Activated CD4-positive, alpha-beta T cell treated with anti-CD3 and anti-CD28 coated beads for 36 hours (primary cell): ENCODE results near the gene OSER1. TPM values are rescaled to one million over a fixed set of nuclear protein-coding genes. Genes with fewer than 3 reads are reported as not detected.

Experiments used
- ATAC-seq: fragments of 200-7000 bp; cut with Tn5 transposase; one replicate; pipeline ENCODE4 v1.10.0; 2021; ENCODE audit warnings: mild to moderate bottlenecking, moderate library complexity
- CTCF ChIA-PET: fragments of 350-600 bp; sonication (Branson Sonifier 250); formaldehyde crosslinking; loops from one replicate; lab custom pipeline; 2021; ENCODE audit warnings: antibody characterized with exemption; lab: Charles Lee
- POLR2A ChIA-PET: fragments of 350-600 bp; sonication (Branson Sonifier 250); formaldehyde crosslinking; loops from one replicate; lab custom pipeline; 2021; ENCODE audit warnings: antibody characterized with exemption, inconsistent platforms; lab: Charles Lee
- DNase-seq: peaks from one replicate; pipeline ENCODE4 v3.0.0-alpha.2; 2020
- H3K27ac Mint-ChIP-seq: one replicate; pipeline ENCODE4 v1.8.0; 2021; ENCODE audit warnings: mixed read lengths
- H3K27me3 Mint-ChIP-seq: one replicate; pipeline ENCODE4 v1.8.0; 2021; ENCODE audit warnings: mixed read lengths
- H3K36me3 Mint-ChIP-seq: one replicate; pipeline ENCODE4 v1.8.0; 2021; ENCODE audit warnings: low read depth, mixed read lengths
- H3K4me1 Mint-ChIP-seq: one replicate; pipeline ENCODE4 v1.8.0; 2021; ENCODE audit warnings: mixed read lengths
- H3K4me3 Mint-ChIP-seq: one replicate; pipeline ENCODE4 v1.8.0; 2021; ENCODE audit warnings: mild to moderate bottlenecking, moderate library complexity, mixed read lengths
- H3K9me3 Mint-ChIP-seq: one replicate; pipeline ENCODE4 v1.8.0; 2021; ENCODE audit warnings: low read depth, mixed read lengths
- intact Hi-C, 2 experiments: fragments of 100-400 bp; cut with DNase I in 1 of 2; cut with micrococcal nuclease in 1 of 2; formaldehyde crosslinking; loops; one replicate each; pipeline versions ENCODE4 v1.14.2 to v1.15.1; 2022 to 2024; cut with DNase I, micrococcal nuclease
- total RNA-seq, 2 experiments: library from RNA; stranded (reverse); gene quantifications; one replicate each; pipeline ENCODE4 v1.2.3, GENCODE V29; 2021

Gene OSER1
- total RNA-seq, result 10 to 100 TPM; 19.9 to 22.5 TPM

- ATAC-seq (peak; percentile 82), DNase-seq (peak; percentile 98)
- H3K27ac Mint-ChIP-seq, result peak within 1 kb of the TSS; percentile 92
- H3K36me3 Mint-ChIP-seq, result peaks cover 17% of the 10 kb centered on the region
- ChIA-PET POLR2A (interaction anchor here (1.0 kb wide), 1 partner anchor 543 kb away, joined by 3 read pairs; no protein-coding TSS in a partner anchor), CTCF (interaction anchor here (0.7 to 1.0 kb wide), 4 partner anchors 8 to 441 kb away, joined by 3 to 4 read pairs (median 3); partner anchors contain the start of genes ADA and FITM2)
- peak within 1 kb of the TSS; percentile 94 for H3K4me3 Mint-ChIP-seq
- H3K27me3 Mint-ChIP-seq, result no peaks in the 10 kb centered on the region
- H3K4me1 Mint-ChIP-seq, result peaks cover 48% of the 10 kb centered on the region
- intact Hi-C loops, result loop anchor here (1.0 to 10.0 kb wide), 15 partner anchors 101 to 1762 kb away; partner anchors contain the start of genes IFT52 (in 2 of the 2), YWHAB (in 2 of the 2), ADA (in 1 of the 2) and FITM2 (in 1 of the 2)
- H3K9me3 Mint-ChIP-seq, result no peaks in the 10 kb centered on the region
Measured at GRCh38 chr20:44210406-44211176, at the start of gene OSER1. Gene OSER1, minus strand, starts transcription at chr20:44210771. Its CDS starts 3,814 bp downstream, at chr20:44206957.

GRCh38 chr20:44258226-44258890 is 47.8 kb upstream of the OSER1 start:
- no peak for ATAC-seq
- Mint-ChIP-seq H3K4me1 (no peaks in the 10 kb centered on the region), H3K36me3 (no peaks in the 10 kb centered on the region), H3K4me3 (no peak overlapping the region), H3K27me3 (no peaks in the 10 kb centered on the region), H3K9me3 (no peaks in the 10 kb centered on the region), H3K27ac (no peak overlapping the region)
- intact Hi-C loops, result no loop called here
- DNase-seq, result no peak
- CTCF ChIA-PET, result interaction anchor here (0.8 kb wide), 1 partner anchor 74 kb away, joined by 3 read pairs; no protein-coding TSS in a partner anchor
- POLR2A ChIA-PET, result no interaction called here

- Mint-ChIP-seq H3K27me3 (peaks cover 4% of the 10 kb centered on the region), H3K4me1 (no peaks in the 10 kb centered on the region), H3K36me3 (no peaks in the 10 kb centered on the region), H3K27ac (no peak overlapping the region), H3K4me3 (no peak overlapping the region), H3K9me3 (no peaks in the 10 kb centered on the region)
- CTCF ChIA-PET, result interaction anchor here (1.2 kb wide), 1 partner anchor 55 kb away, joined by 3 read pairs; no protein-coding TSS in a partner anchor
- POLR2A ChIA-PET, result no interaction called here
- ATAC-seq (no peak), DNase-seq (no peak)
- intact Hi-C loops, result no loop called here
Measured at GRCh38 chr20:44256961-44257360, 46.4 kb upstream of the OSER1 start.

DNA sequence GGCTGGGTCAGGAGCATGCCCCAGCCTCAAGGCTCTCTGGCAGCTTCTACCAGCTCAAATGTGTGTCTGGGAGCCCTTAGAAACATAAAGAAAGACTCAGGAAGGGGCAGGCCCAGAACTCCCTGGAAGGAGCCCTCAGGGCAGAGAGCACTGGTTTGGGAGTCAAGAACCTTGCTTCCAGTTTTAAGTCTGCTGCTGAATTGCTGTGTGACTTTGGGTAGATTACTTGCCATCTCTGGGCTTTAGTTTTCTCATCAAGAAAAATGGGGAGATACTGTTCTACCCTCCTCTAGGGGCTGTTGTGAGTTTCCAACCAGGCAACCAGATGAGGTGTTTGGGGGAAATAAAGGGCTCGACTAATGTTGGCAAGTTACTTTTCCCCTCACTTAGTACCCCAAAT is 45.4 kb upstream of the OSER1 start:
- POLR2A ChIA-PET, result no interaction called here
- Mint-ChIP-seq H3K4me3 (no peak overlapping the region), H3K27me3 (peaks cover 4% of the 10 kb centered on the region), H3K9me3 (no peaks in the 10 kb centered on the region), H3K27ac (no peak overlapping the region), H3K4me1 (no peaks in the 10 kb centered on the region), H3K36me3 (no peaks in the 10 kb centered on the region)
- DNase-seq, result no peak
- CTCF ChIA-PET, result no interaction called here
- no peak for ATAC-seq
- intact Hi-C loops, result no loop called here

- ChIA-PET POLR2A (no interaction called here), CTCF (interaction anchor here (0.6 kb wide), 1 partner anchor 38 kb away, joined by 3 read pairs; no protein-coding TSS in a partner anchor)
- Mint-ChIP-seq H3K4me3 (no peak overlapping the region), H3K27me3 (peaks cover 4% of the 10 kb centered on the region), H3K4me1 (no peaks in the 10 kb centered on the region), H3K36me3 (no peaks in the 10 kb centered on the region), H3K27ac (no peak overlapping the region), H3K9me3 (no peaks in the 10 kb centered on the region)
- DNase-seq (no peak), ATAC-seq (no peak)
- intact Hi-C loops, result no loop called here
Measured at GRCh38 chr20:44254073-44254472, 43.5 kb upstream of the OSER1 start.

- H3K27ac Mint-ChIP-seq, result no peak overlapping the region
- no peaks in the 10 kb centered on the region for H3K36me3 Mint-ChIP-seq
- ATAC-seq (no peak), DNase-seq (no peak)
- CTCF ChIA-PET, result no interaction called here
- intact Hi-C loops, result no loop called here
- H3K9me3 Mint-ChIP-seq, result no peaks in the 10 kb centered on the region
- H3K27me3 Mint-ChIP-seq, result peaks cover 6% of the 10 kb centered on the region
- no peaks in the 10 kb centered on the region for H3K4me1 Mint-ChIP-seq
- H3K4me3 Mint-ChIP-seq, result no peak overlapping the region
- POLR2A ChIA-PET, result no interaction called here
Measured at GRCh38 chr20:44253528-44253927, 43.0 kb upstream of the OSER1 start.

DNA sequence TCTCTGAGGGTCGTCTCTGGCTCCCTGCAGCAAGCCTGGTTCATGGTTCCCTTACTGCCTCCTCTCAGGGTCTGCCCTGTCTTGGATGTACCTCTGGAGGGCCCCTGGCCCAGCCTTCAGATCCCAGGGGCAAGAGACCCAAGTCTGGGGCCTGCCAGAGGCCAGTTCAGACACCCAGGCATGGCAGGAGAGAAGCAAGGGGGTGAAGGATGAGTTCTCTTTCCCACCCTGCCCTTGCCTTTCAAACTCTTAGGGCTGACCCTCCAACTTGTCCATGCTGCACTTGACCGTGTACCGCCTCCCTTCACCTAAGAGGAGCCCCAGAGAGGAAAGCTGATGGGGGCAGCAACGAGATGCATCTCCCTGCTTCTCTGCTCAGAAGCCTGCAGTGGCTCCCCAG is 40.7 kb upstream of the OSER1 start:
- no peak for ATAC-seq
- Mint-ChIP-seq H3K36me3 (no peaks in the 10 kb centered on the region), H3K4me3 (no peak overlapping the region), H3K27ac (no peak overlapping the region), H3K9me3 (no peaks in the 10 kb centered on the region), H3K27me3 (peaks cover 14% of the 10 kb centered on the region), H3K4me1 (peaks cover 4% of the 10 kb centered on the region)
- POLR2A ChIA-PET, result no interaction called here
- CTCF ChIA-PET, result no interaction called here
- intact Hi-C loops, result no loop called here
- DNase-seq, result no peak

DNA sequence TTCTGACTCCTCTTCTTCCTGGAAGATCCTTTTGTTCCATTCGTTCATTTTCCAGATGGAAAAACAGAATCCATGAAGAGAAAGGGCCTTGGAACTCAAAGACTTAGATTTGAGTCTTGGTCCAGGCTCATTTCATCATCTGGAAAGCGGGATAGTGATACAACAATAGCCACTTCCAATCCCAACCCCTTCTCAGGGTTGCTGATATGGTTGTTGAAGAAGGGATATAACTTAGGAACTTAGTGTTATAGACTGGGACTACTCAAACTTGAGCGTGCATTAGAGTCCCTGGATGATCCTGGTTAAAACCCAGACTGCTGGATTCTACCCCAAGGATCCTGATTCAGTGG is 37.8 kb upstream of the OSER1 start:
- intact Hi-C loops, result no loop called here
- H3K9me3 Mint-ChIP-seq, result no peaks in the 10 kb centered on the region
- ATAC-seq, result no peak
- peaks cover 14% of the 10 kb centered on the region for H3K27me3 Mint-ChIP-seq
- ChIA-PET POLR2A (no interaction called here), CTCF (interaction anchor here (0.9 to 2.9 kb wide), 3 partner anchors 35 to 1592 kb away, joined by 3 to 12 read pairs (median 3); partner anchors contain the start of gene FITM2)
- H3K36me3 Mint-ChIP-seq, result no peaks in the 10 kb centered on the region
- no peak overlapping the region for H3K4me3 Mint-ChIP-seq
- DNase-seq, result no peak
- H3K27ac Mint-ChIP-seq, result no peak overlapping the region
- H3K4me1 Mint-ChIP-seq, result peaks cover 4% of the 10 kb centered on the region

GRCh38 chr20:44247586-44248409 is 37.2 kb upstream of the OSER1 start:
- POLR2A ChIA-PET, result no interaction called here
- H3K27me3 Mint-ChIP-seq, result peaks cover 11% of the 10 kb centered on the region
- intact Hi-C loops, result no loop called here
- ATAC-seq (peak; percentile 51), DNase-seq (peak; percentile 55)
- H3K9me3 Mint-ChIP-seq, result no peaks in the 10 kb centered on the region
- no peak overlapping the region for H3K27ac Mint-ChIP-seq
- no peak overlapping the region for H3K4me3 Mint-ChIP-seq
- no peaks in the 10 kb centered on the region for H3K36me3 Mint-ChIP-seq
- CTCF ChIA-PET, result interaction anchor here (0.5 to 2.9 kb wide), 6 partner anchors 31 to 1593 kb away, joined by 3 to 12 read pairs (median 3); partner anchors contain the start of gene FITM2
- H3K4me1 Mint-ChIP-seq, result peaks cover 4% of the 10 kb centered on the region

GRCh38 chr20:44247131-44247571 is 36.6 kb upstream of the OSER1 start, which contains the start of gene GDAP1L1:
Gene GDAP1L1, plus strand, starts transcription at chr20:44247308. Its CDS starts 27 bp downstream, at chr20:44247335.
- Mint-ChIP-seq H3K27ac (no peak within 1 kb of the TSS), H3K36me3 (no peaks in the 10 kb centered on the region), H3K4me3 (no peak within 1 kb of the TSS), H3K27me3 (peaks cover 10% of the 10 kb centered on the region), H3K4me1 (peaks cover 4% of the 10 kb centered on the region), H3K9me3 (no peaks in the 10 kb centered on the region)
- no peak for ATAC-seq
- no peak for DNase-seq
- ChIA-PET CTCF (interaction anchor here (0.5 to 2.9 kb wide), 5 partner anchors 23 to 438 kb away, joined by 3 to 12 read pairs (median 3); partner anchors contain the start of gene FITM2), POLR2A (no interaction called here)
- intact Hi-C loops, result no loop called here

DNA sequence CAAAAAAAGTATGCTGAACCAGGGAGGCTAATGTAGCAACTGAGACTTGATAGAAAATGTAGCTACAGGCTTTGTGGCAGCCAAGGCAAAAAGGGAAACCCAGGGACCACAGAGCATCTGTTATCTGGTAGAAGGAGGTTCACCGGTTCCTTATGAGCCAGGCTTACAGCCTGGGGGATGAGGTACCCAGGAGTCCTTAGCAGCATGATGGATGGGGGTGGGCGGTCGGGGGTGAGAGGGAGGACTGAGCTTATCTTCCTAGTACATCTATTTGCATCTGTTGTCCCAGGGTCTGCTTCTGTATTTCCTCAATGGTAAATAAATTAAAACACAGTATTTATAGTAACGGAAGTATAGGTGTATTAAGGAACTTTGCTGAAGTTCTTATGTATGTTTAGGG is 35.4 kb upstream of the OSER1 start:
- no peaks in the 10 kb centered on the region for H3K36me3 Mint-ChIP-seq
- POLR2A ChIA-PET, result no interaction called here
- no peak for ATAC-seq

More for the DNA sequence above, 35.4 kb upstream of the OSER1 start:
- intact Hi-C loops, result no loop called here
- no peak for DNase-seq
- peaks cover 4% of the 10 kb centered on the region for H3K4me1 Mint-ChIP-seq
- no peak overlapping the region for H3K4me3 Mint-ChIP-seq
- H3K27me3 Mint-ChIP-seq, result peaks cover 10% of the 10 kb centered on the region
- no peak overlapping the region for H3K27ac Mint-ChIP-seq
- H3K9me3 Mint-ChIP-seq, result no peaks in the 10 kb centered on the region
- CTCF ChIA-PET, result interaction anchor here (1.2 to 2.9 kb wide), 2 partner anchors 22 to 65 kb away, joined by 3 to 12 read pairs; partner anchors contain the start of gene FITM2
